ENCODE results near the gene ARMC5.

The ARMC5 gene

DNA sequence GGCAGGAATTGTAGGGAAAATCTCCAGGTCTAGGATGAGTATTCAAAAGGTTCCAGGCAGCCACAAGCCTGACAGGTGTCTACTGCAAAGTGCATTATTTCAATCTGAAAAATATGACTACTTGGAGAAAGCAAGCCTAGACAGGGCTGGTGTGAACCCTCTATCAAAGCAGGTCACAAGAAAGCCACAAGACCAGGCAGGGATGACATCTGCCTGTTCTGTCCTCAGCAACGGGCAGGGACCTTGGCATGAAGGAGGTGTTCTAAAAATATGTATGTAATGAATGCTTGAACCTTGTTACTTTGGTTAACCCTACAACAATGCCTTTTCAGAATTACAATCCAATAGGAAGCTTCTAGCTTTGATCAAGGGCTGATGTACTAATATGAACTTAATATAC, 30.0 kb upstream of the ARMC5 start:
- Histone ChIP-seq H3K9ac (ENCODE audit: low read length) (no peak overlapping the region), H3K79me2 (ENCODE audit: low read length) (no peaks in the 10 kb centered on the region), H3K27ac (ENCODE audit: low read length) (no peak overlapping the region), H3K4me2 (ENCODE audit: low read length) (no peak overlapping the region), H3K27me3 (ENCODE audit: low read depth, low read length) (no peaks in the 10 kb centered on the region), H3K36me3 (replicated peaks; ENCODE audit: low read depth, low read length) (no peaks in the 10 kb centered on the region), H3K9me3 (ENCODE audit: insufficient read depth, low read length) (no peaks in the 10 kb centered on the region), H2AFZ (ENCODE audit: low read depth, low read length) (no peak overlapping the region), H3K4me1 (ENCODE audit: low read length) (no peaks in the 10 kb centered on the region), H3K4me3 (ENCODE audit: low read length) (no peak overlapping the region), H4K20me1 (ENCODE audit: insufficient read depth, low read length) (no peaks in the 10 kb centered on the region)
- TF ChIP-seq, protein P1, sequence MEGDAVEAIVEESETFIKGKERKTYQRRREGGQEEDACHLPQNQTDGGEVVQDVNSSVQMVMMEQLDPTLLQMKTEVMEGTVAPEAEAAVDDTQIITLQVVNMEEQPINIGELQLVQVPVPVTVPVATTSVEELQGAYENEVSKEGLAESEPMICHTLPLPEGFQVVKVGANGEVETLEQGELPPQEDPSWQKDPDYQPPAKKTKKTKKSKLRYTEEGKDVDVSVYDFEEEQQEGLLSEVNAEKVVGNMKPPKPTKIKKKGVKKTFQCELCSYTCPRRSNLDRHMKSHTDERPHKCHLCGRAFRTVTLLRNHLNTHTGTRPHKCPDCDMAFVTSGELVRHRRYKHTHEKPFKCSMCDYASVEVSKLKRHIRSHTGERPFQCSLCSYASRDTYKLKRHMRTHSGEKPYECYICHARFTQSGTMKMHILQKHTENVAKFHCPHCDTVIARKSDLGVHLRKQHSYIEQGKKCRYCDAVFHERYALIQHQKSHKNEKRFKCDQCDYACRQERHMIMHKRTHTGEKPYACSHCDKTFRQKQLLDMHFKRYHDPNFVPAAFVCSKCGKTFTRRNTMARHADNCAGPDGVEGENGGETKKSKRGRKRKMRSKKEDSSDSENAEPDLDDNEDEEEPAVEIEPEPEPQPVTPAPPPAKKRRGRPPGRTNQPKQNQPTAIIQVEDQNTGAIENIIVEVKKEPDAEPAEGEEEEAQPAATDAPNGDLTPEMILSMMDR (IDR thresholded peaks at IDR 0.05; ENCODE audit: low read depth, low read length) = no peak
- TF ChIP-seq EZH2phosphoT487 (IDR thresholded peaks at IDR 0.05; ENCODE audit: low read depth) = no peak

GRCh38 chr16:31429796-31430195, 29.5 kb upstream of the ARMC5 start:
- H3K36me3 ChIP-seq (replicated peaks; ENCODE audit: low read depth, low read length) = no peaks in the 10 kb centered on the region
- no peak overlapping the region for H3K4me2 ChIP-seq (ENCODE audit: low read length)
- H3K4me1 ChIP-seq (ENCODE audit: low read length) = no peaks in the 10 kb centered on the region
- no peak overlapping the region for H3K27ac ChIP-seq (ENCODE audit: low read length)
- H4K20me1 ChIP-seq (ENCODE audit: insufficient read depth, low read length) = no peaks in the 10 kb centered on the region
- no peak for TF ChIP-seq EZH2phosphoT487 (IDR thresholded peaks at IDR 0.05; ENCODE audit: low read depth)
- TF ChIP-seq, protein P1 (IDR thresholded peaks at IDR 0.05; ENCODE audit: low read depth, low read length) = no peak
- no peaks in the 10 kb centered on the region for H3K27me3 ChIP-seq (ENCODE audit: low read depth, low read length)
- no peak overlapping the region for H3K4me3 ChIP-seq (ENCODE audit: low read length)
- no peak overlapping the region for H3K9ac ChIP-seq (ENCODE audit: low read length)
- no peak overlapping the region for H2AFZ ChIP-seq (ENCODE audit: low read depth, low read length)
- no peaks in the 10 kb centered on the region for H3K9me3 ChIP-seq (ENCODE audit: insufficient read depth, low read length)
- H3K79me2 ChIP-seq (ENCODE audit: low read length) = no peaks in the 10 kb centered on the region

DNA sequence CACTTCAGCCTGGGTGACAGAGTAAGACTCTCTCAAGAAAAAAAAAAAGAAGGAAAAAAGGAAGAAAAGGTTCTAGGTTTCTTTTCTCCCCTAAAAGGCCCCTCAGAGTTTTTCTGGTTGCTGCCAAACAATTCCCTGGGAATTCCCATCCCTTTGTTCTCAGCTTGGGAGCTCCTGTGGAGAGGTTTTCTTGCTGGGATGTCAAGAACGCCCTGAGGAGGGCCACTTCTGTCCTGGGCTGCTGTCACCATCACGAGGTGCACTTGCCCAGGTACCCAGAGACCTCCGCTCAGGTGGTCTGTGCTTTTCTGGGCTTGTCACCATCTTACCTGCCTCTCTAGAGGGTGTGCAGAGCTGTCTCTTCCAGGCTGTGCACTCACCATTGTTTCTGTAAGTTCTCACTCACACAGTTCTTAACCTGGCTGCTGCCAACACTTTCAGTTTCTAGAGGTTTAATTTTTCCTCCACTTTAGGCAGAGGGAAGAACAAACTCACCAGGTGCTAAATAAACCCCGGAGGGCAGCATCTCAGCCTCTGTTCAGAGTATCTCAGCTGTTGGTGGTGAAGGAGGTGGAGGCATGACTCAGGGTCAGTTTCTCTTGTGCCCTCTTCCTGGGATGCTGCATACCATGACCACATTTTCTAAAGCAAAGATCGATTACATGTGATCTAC, 28.8 kb upstream of the ARMC5 start:
- H3K4me1 ChIP-seq (ENCODE audit: low read length) = no peaks in the 10 kb centered on the region
- no peak overlapping the region for H3K4me2 ChIP-seq (ENCODE audit: low read length)
- no peak overlapping the region for H3K27ac ChIP-seq (ENCODE audit: low read length)
- no peaks in the 10 kb centered on the region for H3K9me3 ChIP-seq (ENCODE audit: insufficient read depth, low read length)
- H3K27me3 ChIP-seq (ENCODE audit: low read depth, low read length) = no peaks in the 10 kb centered on the region
- H3K4me3 ChIP-seq (ENCODE audit: low read length) = no peak overlapping the region
- no peak overlapping the region for H3K9ac ChIP-seq (ENCODE audit: low read length)
- H3K36me3 ChIP-seq (replicated peaks; ENCODE audit: low read depth, low read length) = no peaks in the 10 kb centered on the region
- no peaks in the 10 kb centered on the region for H3K79me2 ChIP-seq (ENCODE audit: low read length)
- no peak for TF ChIP-seq EZH2phosphoT487 (IDR thresholded peaks at IDR 0.05; ENCODE audit: low read depth)
- TF ChIP-seq, protein P1 (IDR thresholded peaks at IDR 0.05; ENCODE audit: low read depth, low read length) = no peak
- H2AFZ ChIP-seq (ENCODE audit: low read depth, low read length) = no peak overlapping the region
- H4K20me1 ChIP-seq (ENCODE audit: insufficient read depth, low read length) = no peaks in the 10 kb centered on the region

GRCh38 chr16:31435341-31436220, 23.7 kb upstream of the ARMC5 start:
- Histone ChIP-seq H4K20me1 (ENCODE audit: insufficient read depth, low read length) (no peaks in the 10 kb centered on the region), H3K4me3 (ENCODE audit: low read length) (no peak overlapping the region), H3K27ac (ENCODE audit: low read length) (no peak overlapping the region), H3K9ac (ENCODE audit: low read length) (no peak overlapping the region), H3K36me3 (replicated peaks; ENCODE audit: low read depth, low read length) (no peaks in the 10 kb centered on the region), H3K79me2 (ENCODE audit: low read length) (no peaks in the 10 kb centered on the region), H2AFZ (ENCODE audit: low read depth, low read length) (no peak overlapping the region), H3K4me1 (ENCODE audit: low read length) (peaks cover 14% of the 10 kb centered on the region), H3K4me2 (ENCODE audit: low read length) (no peak overlapping the region), H3K27me3 (ENCODE audit: low read depth, low read length) (no peaks in the 10 kb centered on the region), H3K9me3 (ENCODE audit: insufficient read depth, low read length) (no peaks in the 10 kb centered on the region)
- TF ChIP-seq EZH2phosphoT487 (IDR thresholded peaks at IDR 0.05; ENCODE audit: low read depth) = no peak
- TF ChIP-seq, protein P1 (IDR thresholded peaks at IDR 0.05; ENCODE audit: low read depth, low read length) = no peak
